Measurements from ENCODE around the gene SLC29A1.

GRCh38 chr6:44224029-44224964 is 902 bp downstream of the SLC29A1 start:
- TF ChIP-seq, protein P1, sequence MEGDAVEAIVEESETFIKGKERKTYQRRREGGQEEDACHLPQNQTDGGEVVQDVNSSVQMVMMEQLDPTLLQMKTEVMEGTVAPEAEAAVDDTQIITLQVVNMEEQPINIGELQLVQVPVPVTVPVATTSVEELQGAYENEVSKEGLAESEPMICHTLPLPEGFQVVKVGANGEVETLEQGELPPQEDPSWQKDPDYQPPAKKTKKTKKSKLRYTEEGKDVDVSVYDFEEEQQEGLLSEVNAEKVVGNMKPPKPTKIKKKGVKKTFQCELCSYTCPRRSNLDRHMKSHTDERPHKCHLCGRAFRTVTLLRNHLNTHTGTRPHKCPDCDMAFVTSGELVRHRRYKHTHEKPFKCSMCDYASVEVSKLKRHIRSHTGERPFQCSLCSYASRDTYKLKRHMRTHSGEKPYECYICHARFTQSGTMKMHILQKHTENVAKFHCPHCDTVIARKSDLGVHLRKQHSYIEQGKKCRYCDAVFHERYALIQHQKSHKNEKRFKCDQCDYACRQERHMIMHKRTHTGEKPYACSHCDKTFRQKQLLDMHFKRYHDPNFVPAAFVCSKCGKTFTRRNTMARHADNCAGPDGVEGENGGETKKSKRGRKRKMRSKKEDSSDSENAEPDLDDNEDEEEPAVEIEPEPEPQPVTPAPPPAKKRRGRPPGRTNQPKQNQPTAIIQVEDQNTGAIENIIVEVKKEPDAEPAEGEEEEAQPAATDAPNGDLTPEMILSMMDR (conservative IDR thresholded peaks at IDR 0.05; ENCODE audit: low read depth, low read length): no peak
- no peak for TF ChIP-seq EZH2 (IDR thresholded peaks at IDR 0.05; ENCODE audit: borderline replicate concordance, low read depth, low read length, poor library complexity, severe bottlenecking)

Data from A673 (cell line).